HG02642 (cell line): ENCODE measurements around the gene DNAJA2.
A peak's percentile ranks its signal among the peaks of the same experiment; 100 is the strongest.

Source experiments
- ATAC-seq: cut with Tn5 transposase; IDR thresholded peaks from one replicate; pipeline ENCODE4 v1.9.1; 2021; ENCODE audit warnings: mild to moderate bottlenecking; ENCODE audit not compliant: unreplicated experiment, poor library complexity

The DNAJA2 gene

GRCh38 chr16:46929378-46930332 lies 43.8 kb downstream of the DNAJA2 start:
- peak; percentile 72 for ATAC-seq

DNA sequence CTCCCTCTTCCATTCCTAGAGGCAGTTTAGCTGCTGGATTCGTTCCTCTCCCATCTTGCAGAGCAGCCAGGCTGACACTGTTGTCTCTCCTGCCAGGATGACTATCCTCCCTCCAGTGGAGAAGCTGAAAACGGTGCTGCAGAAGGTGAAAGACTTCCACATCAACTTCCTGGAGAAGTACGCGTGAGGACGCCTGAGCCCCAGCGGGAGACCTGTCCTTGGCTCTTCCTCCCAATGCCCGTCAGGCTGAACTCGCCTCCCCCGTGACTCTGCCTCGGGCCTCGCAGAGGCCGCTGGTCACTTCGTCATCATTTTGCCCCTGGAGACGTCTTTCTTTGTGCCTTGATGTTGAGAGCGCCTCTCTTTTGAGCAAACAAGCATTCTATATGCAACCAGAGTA lies 44.7 kb downstream of the DNAJA2 start:
- no peak for ATAC-seq

DNA sequence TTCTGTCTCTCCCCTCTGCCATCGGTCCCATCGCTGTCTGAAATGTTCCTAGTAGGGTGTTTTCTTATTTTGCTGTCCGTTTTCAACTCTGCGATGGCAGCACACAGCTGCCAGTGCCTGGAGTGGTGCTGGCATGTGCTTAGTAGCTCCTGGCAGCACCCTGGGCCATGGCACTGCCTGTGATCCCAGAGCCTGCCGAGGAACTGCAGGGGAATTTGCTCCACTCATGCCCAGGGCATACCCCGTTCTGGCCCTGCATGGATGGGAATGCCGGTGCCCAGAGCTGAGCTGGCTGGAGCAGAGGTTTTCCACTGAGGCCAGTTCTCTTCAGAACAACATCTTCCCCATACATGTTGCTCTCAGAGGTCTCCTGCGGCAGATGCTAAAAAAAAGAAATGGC lies 46.2 kb downstream of the DNAJA2 start:
- no peak for ATAC-seq

DNA sequence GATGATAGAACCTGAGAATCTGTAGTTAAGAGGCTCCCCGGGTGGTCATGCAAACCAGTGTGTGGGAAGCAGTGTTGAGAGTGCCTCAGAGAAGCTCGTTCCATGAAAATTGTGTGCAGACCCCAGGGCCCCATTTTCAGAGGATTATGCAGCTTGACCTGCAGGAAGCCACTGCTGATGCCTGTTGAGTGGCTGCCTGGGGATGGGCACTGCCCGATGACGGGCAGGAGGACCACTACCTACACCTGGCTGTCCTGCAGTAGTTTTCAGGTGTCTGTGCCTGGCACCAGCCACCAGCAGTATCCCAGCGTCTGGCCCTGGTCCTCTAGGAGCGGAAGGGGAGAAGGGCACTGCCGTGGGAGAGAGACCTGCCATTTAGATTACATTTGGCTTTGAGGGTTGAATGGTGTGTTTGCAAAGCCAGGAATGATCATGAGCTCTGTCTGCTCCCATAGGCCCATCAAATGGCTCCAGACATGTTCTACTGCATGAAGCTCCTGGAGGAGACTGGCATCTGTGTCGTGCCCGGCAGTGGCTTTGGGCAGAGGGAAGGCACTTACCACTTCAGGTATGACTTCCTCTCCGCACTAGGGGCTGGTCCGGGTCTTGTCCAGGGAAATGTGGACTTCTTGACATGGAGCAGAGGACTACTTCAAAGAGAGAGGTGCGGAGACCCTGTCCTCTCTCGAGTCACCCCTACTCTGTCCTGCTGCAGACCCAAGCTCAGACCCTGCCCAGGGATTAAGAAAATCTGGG lies 46.8 kb downstream of the DNAJA2 start:
- no peak for ATAC-seq

DNA sequence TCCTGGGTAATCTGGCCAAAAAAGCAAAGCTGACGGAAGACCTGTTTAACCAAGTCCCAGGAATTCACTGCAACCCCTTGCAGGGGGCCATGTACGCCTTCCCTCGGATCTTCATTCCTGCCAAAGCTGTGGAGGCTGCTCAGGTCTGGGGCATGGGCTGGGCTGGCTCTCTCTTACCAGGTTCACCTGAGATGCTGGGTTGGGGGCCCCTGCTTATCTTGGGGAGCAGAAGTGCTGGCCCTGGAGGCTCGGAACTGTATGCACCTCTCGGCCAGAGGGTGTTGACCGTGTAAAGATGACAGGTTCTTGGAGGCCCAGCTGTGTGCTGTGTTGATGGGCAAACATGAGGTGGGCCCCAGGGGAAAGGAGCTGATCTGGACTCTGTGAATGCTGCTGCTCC lies 49.1 kb downstream of the DNAJA2 start:
- ATAC-seq = no peak

- no peak for ATAC-seq
These were observed 49.8 kb downstream of the DNAJA2 start for GRCh38 chr16:46923513-46924295.

- no peak for ATAC-seq
These were observed 51.2 kb downstream of the DNAJA2 start for GRCh38 chr16:46922239-46922638.

- no peak for ATAC-seq
These were observed 52.9 kb downstream of the DNAJA2 start for GRCh38 chr16:46920402-46921068.

DNA sequence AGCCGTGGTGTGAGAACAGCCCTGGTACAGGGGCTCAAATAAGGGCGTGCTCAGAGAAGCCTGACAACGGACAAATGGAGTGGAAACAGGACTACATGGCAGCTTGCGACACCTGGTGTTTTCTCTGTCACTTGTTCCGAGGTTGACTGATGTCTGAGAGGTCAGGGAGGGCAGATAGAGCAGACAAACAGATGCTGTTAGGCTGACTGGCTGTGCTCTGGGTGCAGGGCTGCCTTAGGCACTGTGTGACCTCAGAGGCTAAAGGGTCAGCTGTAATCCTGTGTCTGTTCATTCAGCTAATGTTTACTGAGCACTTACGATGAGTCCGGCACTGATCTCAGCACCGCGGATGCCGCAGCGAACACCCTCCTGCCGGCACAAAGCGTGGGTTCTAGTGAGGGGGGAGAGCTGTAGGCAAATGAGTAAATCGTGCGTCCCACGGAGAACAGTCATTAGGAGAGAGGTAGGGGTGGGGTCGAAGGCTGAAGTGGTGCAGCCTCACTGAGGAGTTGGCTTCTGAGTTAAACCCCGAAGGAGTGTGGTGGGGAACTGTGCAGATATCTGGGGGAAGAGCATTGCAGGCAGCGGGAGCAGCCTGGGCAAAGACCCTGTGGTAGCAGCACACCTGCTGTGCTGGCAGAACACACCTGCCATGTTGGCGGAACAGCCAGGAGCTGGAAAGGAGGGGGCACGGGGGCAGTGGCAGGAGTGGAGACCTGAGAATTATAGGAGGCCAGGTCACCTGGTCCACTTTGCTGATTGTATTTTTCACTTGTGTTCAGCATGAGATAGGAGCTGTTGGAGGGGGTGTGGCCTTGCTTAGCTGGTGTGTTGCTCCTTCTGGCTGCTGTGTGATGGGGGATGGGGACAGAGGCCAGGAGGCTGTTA lies 54.3 kb downstream of the DNAJA2 start:
- peak; percentile 89 for ATAC-seq

- ATAC-seq = no peak
These were observed 55.1 kb downstream of the DNAJA2 start for GRCh38 chr16:46918400-46918799.

DNA sequence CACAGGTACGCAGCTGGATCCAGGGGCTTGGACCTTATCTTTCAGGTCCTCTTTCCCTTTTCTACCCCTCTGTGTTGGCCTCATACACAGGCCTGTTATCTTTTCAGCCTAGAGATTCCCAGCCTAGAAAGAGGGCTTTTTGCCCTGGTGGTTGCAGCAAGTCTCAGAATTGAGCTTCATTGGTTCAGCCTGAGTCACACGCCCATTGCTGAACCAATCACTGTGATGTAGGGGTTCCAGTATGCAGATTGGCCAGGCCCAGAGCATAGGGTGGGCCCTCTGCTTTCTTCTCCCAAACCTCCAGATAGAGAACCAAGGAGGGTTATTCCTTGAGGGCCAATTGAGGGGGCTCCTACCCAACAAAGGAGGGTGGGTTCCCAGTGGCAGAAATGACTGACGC lies 56.5 kb downstream of the DNAJA2 start:
- ATAC-seq = no peak

DNA sequence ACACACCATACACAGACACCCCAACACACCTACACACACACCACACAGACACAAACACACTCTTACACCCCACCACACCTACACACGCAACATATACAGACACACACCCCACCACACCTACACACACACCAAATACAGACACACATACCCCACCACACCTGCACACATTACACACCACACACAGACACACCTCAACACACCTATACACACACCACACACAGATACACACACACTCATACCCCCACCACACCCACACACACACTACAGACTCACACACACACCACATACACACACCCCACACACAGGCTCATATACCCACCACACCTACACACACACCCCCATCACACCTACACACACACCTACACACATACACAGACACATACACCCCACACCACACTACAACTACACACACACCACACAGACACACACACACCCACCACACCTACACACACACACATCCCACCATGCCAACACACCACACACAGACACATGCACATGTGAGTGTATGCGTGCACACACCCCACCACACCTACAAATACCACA lies 57.9 kb downstream of the DNAJA2 start:
- ATAC-seq = no peak

- no peak for ATAC-seq
These were observed 58.8 kb downstream of the DNAJA2 start for GRCh38 chr16:46914556-46915201.

DNA sequence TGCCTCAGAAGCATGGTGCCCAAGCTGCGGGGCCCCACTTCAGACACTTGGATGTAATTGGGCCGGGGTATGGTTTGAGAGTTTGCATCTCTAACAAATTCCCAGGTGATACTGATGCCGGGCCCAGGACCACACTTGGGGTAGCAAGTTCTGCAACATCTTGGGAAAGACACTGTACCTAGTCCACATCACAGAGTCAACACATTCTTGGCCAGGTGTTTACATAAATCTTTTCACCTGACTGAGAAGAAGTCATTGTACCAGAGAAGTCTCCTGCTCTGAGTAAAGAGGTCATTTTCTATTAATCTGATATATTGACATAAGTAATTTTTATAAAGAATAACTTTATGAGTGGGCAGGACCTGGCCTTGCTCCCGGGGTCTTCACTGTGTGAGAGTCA lies 61.8 kb downstream of the DNAJA2 start:
- no peak for ATAC-seq

DNA sequence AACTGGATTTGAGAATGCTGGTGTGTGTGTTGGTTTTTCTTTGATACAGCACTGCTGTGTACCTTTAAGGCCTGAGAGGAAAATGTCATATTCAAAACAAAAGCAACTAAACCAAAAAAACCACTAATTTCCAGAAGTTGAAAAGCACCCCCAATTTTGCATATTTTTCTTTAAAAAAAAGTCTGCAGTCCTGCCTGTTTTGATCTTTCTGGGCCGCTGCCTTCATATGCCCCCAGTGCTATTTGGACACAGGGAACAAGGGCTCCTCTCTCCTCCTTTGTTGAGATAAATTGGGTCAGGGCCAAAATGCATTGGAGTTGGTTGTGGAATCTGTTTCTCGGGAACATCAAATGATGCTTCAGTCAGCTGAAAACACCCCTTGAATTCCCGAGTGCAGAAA lies 62.4 kb downstream of the DNAJA2 start:
- ATAC-seq = peak; percentile 62

DNA sequence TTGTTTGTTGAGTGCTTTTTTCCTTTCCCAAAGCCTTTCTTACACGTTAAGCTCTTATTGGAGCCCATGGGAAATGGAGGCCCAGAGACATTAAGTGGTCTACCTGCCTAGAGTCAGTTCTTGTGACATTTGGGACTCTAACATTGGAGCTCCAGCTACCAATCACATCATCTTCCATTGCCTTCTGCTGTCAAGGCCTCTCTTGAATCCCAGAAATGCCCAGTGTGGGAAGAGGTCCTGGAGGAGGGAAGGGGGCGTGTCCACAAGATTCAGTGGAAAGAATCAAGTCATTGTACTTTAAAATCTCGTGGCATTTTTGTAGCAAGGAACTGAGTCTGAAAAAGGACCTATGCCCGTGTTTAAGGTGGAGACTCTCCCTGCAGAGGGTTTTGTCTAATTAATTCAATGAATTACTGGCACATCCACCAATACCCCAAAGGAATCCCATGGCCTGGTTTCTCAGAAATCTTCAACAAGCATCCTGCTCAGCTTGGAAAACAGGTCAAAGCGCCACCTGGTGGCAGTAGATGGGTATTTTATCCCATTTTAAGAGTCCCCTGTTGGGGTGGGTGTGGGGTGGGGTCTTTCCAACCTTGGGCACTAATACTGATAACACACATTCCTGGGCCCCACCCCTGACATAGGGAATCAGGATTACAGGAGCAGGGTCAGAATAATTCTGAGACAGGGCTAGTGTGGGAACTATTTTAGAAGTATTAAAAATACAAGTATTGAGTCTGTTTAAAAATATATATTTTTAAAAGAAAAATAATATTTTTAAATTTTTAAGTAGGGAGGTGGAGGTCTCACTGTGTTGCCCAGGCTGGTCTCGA lies 64.7 kb downstream of the DNAJA2 start:
- no peak for ATAC-seq

- ATAC-seq = no peak
These were observed 66.3 kb downstream of the DNAJA2 start for GRCh38 chr16:46907061-46907774.
